GM12891 (cell line): ENCODE measurements around the gene RAPGEF4.
"Not testable (repeated sequence)": the region's sequence is repeated elsewhere in the genome, so short reads cannot be mapped to it uniquely, and the experiment has no call there.

Experiments
- DNase-seq: peaks from one replicate; pipeline ENCODE4 v3.0.0; 2011; ENCODE audit warnings: low spot score; ENCODE audit not compliant: insufficient read length
- FAIRE-seq: peaks from 2 replicates; lab custom pipeline; 2011; peaks lifted over from hg19 to GRCh38; lab: Jason Lieb, UNC
- PAX5 ChIP-seq: IDR thresholded peaks from 2 replicates; pipeline ENCODE4 v1.6.1; 2011; ENCODE audit warnings: low read length, moderate library complexity, mild to moderate bottlenecking; ENCODE audit not compliant: insufficient read depth, severe bottlenecking
- POLR2A ChIP-seq: IDR thresholded peaks from 2 replicates; pipeline ENCODE4 v1.6.1; 2011; ENCODE audit warnings: low read depth, low read length, control low read depth
- POLR2AphosphoS5 ChIP-seq: IDR thresholded peaks from 2 replicates; pipeline ENCODE4 v1.6.1; 2011; ENCODE audit warnings: low read depth, low read length, control low read depth
- POU2F2 ChIP-seq: IDR thresholded peaks from 2 replicates; pipeline ENCODE4 v1.6.1; 2011; ENCODE audit warnings: low read depth, mild to moderate bottlenecking, control low read depth, low read length, moderate library complexity
- SPI1 ChIP-seq: IDR thresholded peaks from 2 replicates; pipeline ENCODE4 v1.6.1; 2011; ENCODE audit warnings: low read depth, low read length, control low read depth
- TAF1 ChIP-seq: IDR thresholded peaks from 2 replicates; pipeline ENCODE4 v1.6.1; 2011; ENCODE audit warnings: low read depth, low read length, control low read depth

The RAPGEF4 gene

GRCh38 chr2:172790404-172790803 is 54.8 kb downstream of the RAPGEF4 start:
- TF ChIP-seq TAF1 (no peak), POLR2AphosphoS5 (no peak), POLR2A (no peak), POU2F2 (no peak), SPI1 (no peak), PAX5 (no peak)
- no peak for DNase-seq
- FAIRE-seq = no peak

- FAIRE-seq (no peak), DNase-seq (no peak)
- TF ChIP-seq POLR2AphosphoS5 = no peak
- no peak for TF ChIP-seq POLR2A
- no peak for TF ChIP-seq POU2F2
- no peak for TF ChIP-seq SPI1
- no peak for TF ChIP-seq PAX5
- TF ChIP-seq TAF1 = no peak
These were observed 56.3 kb downstream of the RAPGEF4 start for GRCh38 chr2:172791953-172792352.

- FAIRE-seq (no peak), DNase-seq (no peak)
- no peak for TF ChIP-seq POU2F2
- TF ChIP-seq TAF1 = no peak
- no peak for TF ChIP-seq PAX5
- no peak for TF ChIP-seq SPI1
- no peak for TF ChIP-seq POLR2A
- no peak for TF ChIP-seq POLR2AphosphoS5
These were observed 57.1 kb downstream of the RAPGEF4 start for GRCh38 chr2:172792711-172793110.

GRCh38 chr2:172803308-172803707 is 67.7 kb downstream of the RAPGEF4 start:
- DNase-seq, FAIRE-seq: not testable (repeated sequence)

- DNase-seq (no peak), FAIRE-seq (no peak)
- no peak for TF ChIP-seq POLR2AphosphoS5
- TF ChIP-seq POU2F2 = no peak
- no peak for TF ChIP-seq POLR2A
- no peak for TF ChIP-seq SPI1
- TF ChIP-seq TAF1 = no peak
- no peak for TF ChIP-seq PAX5
These were observed 68.8 kb downstream of the RAPGEF4 start for GRCh38 chr2:172804423-172804822.

DNA sequence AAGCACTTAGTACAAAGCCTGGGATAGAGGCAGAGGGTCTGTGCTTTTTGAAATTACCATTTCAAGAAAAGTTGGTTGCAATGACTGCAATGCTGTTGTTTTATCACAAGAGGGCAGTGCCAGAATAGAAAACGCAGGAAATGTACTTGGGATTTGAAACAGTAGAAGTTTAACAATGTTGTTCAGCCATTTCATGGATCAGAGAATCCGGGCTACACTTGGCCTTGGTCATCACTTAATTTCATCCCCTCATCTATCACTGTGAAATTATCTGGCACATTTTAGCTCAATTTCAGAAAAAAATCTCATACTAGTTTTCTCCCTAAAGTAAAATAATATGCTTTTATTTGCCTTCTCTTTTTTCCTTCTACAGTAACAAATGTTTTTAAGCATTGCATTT is 70.8 kb downstream of the RAPGEF4 start:
- DNase-seq (peak; percentile 8), FAIRE-seq (peak; percentile 48)
- TF ChIP-seq TAF1 (no peak), POLR2AphosphoS5 (no peak), SPI1 (no peak), POLR2A (no peak)

GRCh38 chr2:172806996-172807395 is 71.4 kb downstream of the RAPGEF4 start:
- FAIRE-seq (no peak), DNase-seq (no peak)
- TF ChIP-seq POLR2A (no peak), POLR2AphosphoS5 (no peak), POU2F2 (no peak), TAF1 (no peak)

DNA sequence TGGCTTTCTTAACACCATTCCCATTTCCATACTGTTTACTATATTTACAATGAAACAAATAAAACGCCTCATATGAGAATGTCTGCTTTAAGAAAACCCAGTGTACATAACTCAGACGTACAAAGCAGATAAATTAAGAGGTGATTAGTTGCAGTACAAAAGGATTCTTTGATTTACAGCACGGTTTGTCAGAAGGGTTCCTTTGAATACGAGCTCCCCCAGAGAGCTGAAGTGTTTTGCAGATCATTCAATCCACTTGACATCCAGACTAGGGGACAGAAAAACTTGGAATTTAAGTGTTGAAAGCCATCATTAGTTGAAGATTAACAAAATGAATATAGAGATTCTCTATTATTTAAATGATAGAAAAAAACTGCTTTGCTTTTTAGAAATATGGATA is 72.5 kb downstream of the RAPGEF4 start:
- DNase-seq = no peak
- TF ChIP-seq TAF1 (no peak), POLR2AphosphoS5 (no peak), PAX5 (no peak), POU2F2 (no peak), SPI1 (no peak), POLR2A (no peak)
- FAIRE-seq = no peak

DNA sequence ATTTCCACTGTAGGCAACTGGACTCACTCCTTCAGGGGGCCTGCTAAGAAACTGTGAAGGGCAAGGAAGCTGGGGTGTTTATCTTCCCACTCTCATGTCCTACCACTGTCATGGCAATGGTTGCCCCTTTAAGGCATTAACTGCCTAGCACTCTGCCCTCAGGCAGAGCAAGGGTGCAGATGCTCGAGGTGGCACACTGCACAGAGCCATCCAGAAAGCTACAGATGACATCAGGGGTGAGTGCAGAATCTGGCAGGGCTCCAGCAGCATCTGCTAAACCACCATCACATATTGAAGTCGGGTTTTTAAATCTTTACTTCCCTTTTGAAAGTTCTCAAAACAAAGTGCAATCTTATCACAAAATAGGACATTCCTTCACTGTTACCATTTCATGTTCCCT is 75.4 kb downstream of the RAPGEF4 start:
- DNase-seq = no peak
- no peak for FAIRE-seq
- TF ChIP-seq TAF1 (no peak), POLR2AphosphoS5 (no peak)

GRCh38 chr2:172812158-172812744 is 76.6 kb downstream of the RAPGEF4 start:
- TF ChIP-seq POLR2AphosphoS5 (no peak), SPI1 (no peak), POU2F2 (no peak), TAF1 (no peak), PAX5 (no peak)
- FAIRE-seq = no peak

More at GRCh38 chr2:172812158-172812744, 76.6 kb downstream of the RAPGEF4 start:
- DNase-seq = no peak
